Left ventricle myocardium superior (tissue), 1 donor: ENCODE results near the gene CAPN2. TPM values are rescaled to one million over a fixed set of nuclear protein-coding genes. Genes with fewer than 3 reads are reported as not detected.

Experiments used
- ATAC-seq: fragments of 200-7000 bp; cut with Tn5 transposase; one replicate; pipeline ENCODE4 v1.9.1; 2020; ENCODE audit warnings: mild to moderate bottlenecking, moderate library complexity
- DNase-seq: peaks from one replicate; pipeline ENCODE4 v3.0.0-alpha.2; 2020
- intact Hi-C: fragments of 100-400 bp; cut with micrococcal nuclease; formaldehyde crosslinking; loops from one replicate; pipeline ENCODE4 v1.11.0; 2022
- total RNA-seq: library from RNA; stranded (reverse); fragmentation: NEBNext Ultra II Directional; extraction: Animal tissue kit (Norgen Biotek cat#: 25700); gene quantifications from one replicate; pipeline ENCODE4 v1.2.1, GENCODE V29; 2021
- donor health status: DM: no; HTN: yes; CAD: no; lungs with severe emphysema.

Gene CAPN2
- total RNA-seq, 1 donor from 2014 or later = 76.9 TPM

GRCh38 chr1:223713546-223714420 is 1.4 kb downstream of the CAPN2 start:
- intact Hi-C loops = loop anchor here (5.0 kb wide), 1 partner anchor 34 kb away; no protein-coding TSS in a partner anchor
- no peak for ATAC-seq
- DNase-seq = no peak

- ATAC-seq = no peak
- intact Hi-C loops = loop anchor here (5.0 kb wide), 1 partner anchor 33 kb away; no protein-coding TSS in a partner anchor
These were observed 2.0 kb downstream of the CAPN2 start for GRCh38 chr1:223714421-223714724.

DNA sequence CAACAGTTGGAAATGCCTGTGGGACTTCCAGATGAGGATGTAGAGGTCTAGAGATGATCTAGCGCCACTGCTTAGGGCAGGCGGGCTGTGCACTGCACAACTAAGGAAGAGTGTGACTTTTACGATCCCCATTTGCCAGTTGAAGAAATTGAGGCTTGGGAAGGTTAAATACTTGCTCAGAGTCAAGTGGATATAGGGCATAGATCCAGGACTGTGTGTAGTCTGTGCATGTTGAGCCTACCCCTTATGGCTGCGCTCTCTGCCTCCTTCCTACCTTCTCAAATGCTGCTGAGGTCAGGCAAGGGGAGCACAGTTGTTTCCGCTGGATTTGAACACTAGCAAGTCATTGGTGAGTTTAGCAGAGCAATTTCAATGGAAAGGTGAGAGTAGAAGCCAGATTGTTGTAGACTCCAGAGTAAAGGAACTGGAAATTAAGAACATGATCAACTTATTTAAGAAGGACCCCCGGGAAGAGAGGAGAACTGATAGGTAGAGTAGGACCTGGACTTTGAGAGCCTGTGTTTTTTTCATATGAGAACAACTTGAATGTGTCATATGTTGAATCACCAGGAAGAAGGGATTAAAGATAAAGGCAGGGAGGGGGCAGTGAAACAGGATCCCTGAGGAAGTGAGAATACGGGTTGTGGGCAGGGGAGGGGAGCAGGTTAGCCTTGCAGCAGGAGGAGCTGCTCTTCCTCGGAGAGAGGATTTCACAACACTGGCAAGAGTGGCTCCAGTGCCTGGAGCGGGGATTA is 2.7 kb downstream of the CAPN2 start:
- DNase-seq (no peak), ATAC-seq (no peak)
- intact Hi-C loops = loop anchor here (5.0 kb wide), 1 partner anchor 32 kb away; no protein-coding TSS in a partner anchor

More at GRCh38 chr1:223714421-223714724, 2.0 kb downstream of the CAPN2 start:
- DNase-seq = no peak

DNA sequence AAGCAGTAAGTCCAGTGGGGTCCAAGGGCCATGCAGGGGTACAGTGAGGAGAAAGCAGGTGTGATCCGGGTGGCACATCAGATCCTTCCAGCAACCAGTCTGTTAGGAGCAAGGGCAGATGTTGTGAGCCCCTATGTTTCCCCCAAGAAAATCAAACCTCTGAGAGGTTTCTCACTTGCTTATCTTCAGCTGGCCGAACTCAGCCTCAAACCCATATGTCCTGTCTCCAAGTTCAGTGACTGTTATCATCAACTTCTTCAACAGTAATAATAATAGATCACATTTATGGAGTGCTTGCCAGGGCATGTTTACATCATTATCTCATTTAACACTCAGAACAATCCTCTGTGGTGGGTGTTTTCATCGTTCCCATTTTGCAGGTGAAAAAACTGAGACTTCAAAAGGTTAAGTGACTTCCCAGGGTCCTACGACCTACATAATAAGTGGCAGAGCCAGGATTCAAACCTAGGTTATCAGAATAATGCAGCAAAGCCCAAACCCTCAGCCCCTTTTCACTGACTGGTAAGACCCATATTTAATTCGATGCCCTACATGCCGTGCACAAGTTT is 3.3 kb downstream of the CAPN2 start:
- intact Hi-C loops = no loop called here
- DNase-seq (no peak), ATAC-seq (no peak)

GRCh38 chr1:223716302-223716862 is 4.0 kb downstream of the CAPN2 start:
- DNase-seq (no peak), ATAC-seq (no peak)
- intact Hi-C loops = no loop called here

- ATAC-seq (no peak), DNase-seq (no peak)
- intact Hi-C loops = no loop called here
These were observed 4.8 kb downstream of the CAPN2 start for GRCh38 chr1:223717123-223717522.

DNA sequence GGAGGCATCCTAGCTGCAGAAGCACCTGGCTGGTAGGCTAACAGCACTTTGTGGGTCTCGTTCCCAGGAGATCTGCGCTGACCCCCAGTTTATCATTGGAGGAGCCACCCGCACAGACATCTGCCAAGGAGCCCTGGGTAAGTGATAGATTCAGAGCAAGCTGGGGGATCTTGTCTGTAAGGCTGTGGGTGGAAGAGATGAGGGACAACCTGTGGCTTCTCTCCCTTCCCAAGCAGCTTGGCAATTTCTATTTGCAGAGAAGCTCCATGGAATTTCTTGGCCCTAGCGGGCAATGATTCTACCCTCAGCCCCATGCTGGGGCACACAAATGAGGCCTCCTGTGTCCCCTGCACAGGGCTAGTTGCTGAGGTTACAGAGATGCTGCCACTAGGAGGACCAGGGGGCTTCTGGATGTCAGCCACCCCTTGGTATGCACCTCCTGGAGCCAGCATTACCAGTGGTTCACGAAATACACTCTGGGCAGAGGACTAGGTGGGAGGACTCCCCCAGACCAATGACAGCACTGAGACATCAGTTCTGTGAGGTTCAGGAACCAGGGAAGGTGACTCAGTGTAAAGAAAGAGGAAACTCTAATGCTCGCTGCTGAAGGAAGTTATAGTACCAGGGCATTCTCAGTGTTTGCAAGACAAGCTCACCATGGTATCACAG is 5.5 kb downstream of the CAPN2 start:
- DNase-seq = no peak

DNA sequence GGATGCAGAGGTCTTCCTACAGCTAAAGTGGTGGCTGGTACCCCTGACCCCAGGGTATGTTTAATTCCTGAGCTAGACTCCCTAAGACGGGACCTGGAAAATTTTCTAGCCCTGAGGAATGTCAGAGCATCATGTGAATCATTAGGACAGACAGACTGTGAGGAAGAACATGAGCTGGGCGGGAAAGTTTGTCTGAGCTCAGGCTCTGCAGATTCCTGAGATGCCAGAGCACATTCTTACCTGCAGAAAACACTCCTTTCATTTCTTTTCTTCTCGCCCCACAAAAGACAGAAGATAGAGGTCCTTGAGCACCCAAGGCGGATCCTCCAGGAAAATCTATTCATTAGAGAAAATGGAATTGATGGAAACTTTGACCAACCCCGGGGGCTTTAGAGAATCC is 6.5 kb downstream of the CAPN2 start:
- DNase-seq = no peak
- intact Hi-C loops = no loop called here
- no peak for ATAC-seq

More for the DNA sequence above, 5.5 kb downstream of the CAPN2 start:
- intact Hi-C loops = no loop called here
- ATAC-seq = no peak

GRCh38 chr1:223720971-223721591 is 8.7 kb downstream of the CAPN2 start:
- intact Hi-C loops = no loop called here
- DNase-seq (no peak), ATAC-seq (peak; percentile 23)

- intact Hi-C loops = no loop called here
- ATAC-seq (no peak), DNase-seq (no peak)
These were observed 9.6 kb downstream of the CAPN2 start for GRCh38 chr1:223721658-223722607.

GRCh38 chr1:223723351-223723904 is 11.1 kb downstream of the CAPN2 start:
- DNase-seq = no peak
- intact Hi-C loops = no loop called here
- no peak for ATAC-seq

- DNase-seq (no peak), ATAC-seq (no peak)
- intact Hi-C loops = no loop called here
These were observed 12.0 kb downstream of the CAPN2 start for GRCh38 chr1:223724376-223724775.

GRCh38 chr1:223725578-223725977 is 13.2 kb downstream of the CAPN2 start:
- intact Hi-C loops = no loop called here
- DNase-seq = no peak
- peak; percentile 7 for ATAC-seq

GRCh38 chr1:223726380-223727001 is 14.2 kb downstream of the CAPN2 start:
- intact Hi-C loops = no loop called here
- ATAC-seq (peak; percentile 91), DNase-seq (peak; percentile 79)

- ATAC-seq (no peak), DNase-seq (no peak)
- intact Hi-C loops = no loop called here
These were observed 15.2 kb downstream of the CAPN2 start for GRCh38 chr1:223727541-223727940.

DNA sequence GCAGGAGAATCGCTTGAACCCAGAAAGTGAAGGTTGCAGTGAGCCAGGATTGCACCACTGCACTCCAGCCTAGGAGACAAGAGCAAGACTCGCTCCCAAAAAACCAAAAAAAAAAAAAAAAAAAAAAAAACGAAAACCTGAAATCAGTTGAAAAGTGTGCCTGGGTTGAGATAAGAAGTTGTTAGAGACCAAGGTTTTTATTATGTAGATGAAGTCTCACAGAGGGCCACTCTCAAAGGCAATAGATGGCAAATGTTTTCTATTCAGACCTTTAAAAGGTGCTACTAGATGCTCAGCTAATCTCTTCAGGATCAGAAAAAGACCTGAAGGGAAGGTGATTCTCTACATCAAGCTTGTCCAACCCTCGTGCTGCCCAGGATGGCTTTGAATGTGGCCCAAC is 17.6 kb downstream of the CAPN2 start:
- intact Hi-C loops = no loop called here
- ATAC-seq (no peak), DNase-seq (no peak)
